Calu3 (cell line): ENCODE measurements around the gene CLDN19. TPM values are rescaled to one million over a fixed set of nuclear protein-coding genes. Genes with fewer than 3 reads are reported as not detected.

Experiments
- BruUV-seq: library from RNA; stranded (reverse); fragments of 400-500 nt; replicated peaks from 2 replicates; lab custom pipeline; 2021; lab: Mats Ljungman, UMichigan
- CTCF ChIA-PET: fragments of 300-600 bp; sonication (Branson Sonifier 250); formaldehyde crosslinking; loops from one replicate; lab custom pipeline; 2022; ENCODE audit warnings: antibody characterized with exemption; lab: Charles Lee
- DNase-seq: peaks from one replicate; pipeline ENCODE4 v3.0.0; 2022
- H3K27ac Mint-ChIP-seq: one replicate; pipeline ENCODE4 v1.8.0; 2022; ENCODE audit warnings: mixed read lengths; ENCODE audit not compliant: unreplicated experiment
- H3K27me3 Mint-ChIP-seq: one replicate; pipeline ENCODE4 v1.8.0; 2022; ENCODE audit warnings: mixed read lengths; ENCODE audit not compliant: unreplicated experiment
- H3K36me3 Mint-ChIP-seq: one replicate; pipeline ENCODE4 v1.8.0; 2022; ENCODE audit warnings: mild to moderate bottlenecking, moderate library complexity, mixed read lengths; ENCODE audit not compliant: insufficient read depth, unreplicated experiment
- H3K4me1 Mint-ChIP-seq: one replicate; pipeline ENCODE4 v1.8.0; 2022; ENCODE audit warnings: mild to moderate bottlenecking, low read depth, mixed read lengths; ENCODE audit not compliant: unreplicated experiment
- H3K4me3 Mint-ChIP-seq: one replicate; pipeline ENCODE4 v1.8.0; 2022; ENCODE audit warnings: mild to moderate bottlenecking, low read depth, moderate library complexity, mixed read lengths; ENCODE audit not compliant: unreplicated experiment
- H3K9me3 Mint-ChIP-seq: one replicate; pipeline ENCODE4 v1.8.0; 2022; ENCODE audit warnings: low read depth, mixed read lengths; ENCODE audit not compliant: unreplicated experiment
- intact Hi-C: fragments of 100-400 bp; cut with micrococcal nuclease; formaldehyde crosslinking; loops from one replicate; pipeline ENCODE4 v1.10.0; 2022; ENCODE audit not compliant: unreplicated experiment
- total RNA-seq: library from RNA; stranded (reverse); gene quantifications from 2 replicates; pipeline ENCODE4 v1.2.3, GENCODE V29; 2022
- TF ChIP-seq, protein P1 (sequence below): fragments of 200-600 bp; IDR thresholded peaks from one replicate; pipeline ENCODE4 v1.8.0; 2022; ENCODE audit warnings: antibody characterized with exemption; ENCODE audit not compliant: unreplicated experiment

CLDN19 gene
- total RNA-seq, 1 experiment from 2014 or later: not detected

DNA sequence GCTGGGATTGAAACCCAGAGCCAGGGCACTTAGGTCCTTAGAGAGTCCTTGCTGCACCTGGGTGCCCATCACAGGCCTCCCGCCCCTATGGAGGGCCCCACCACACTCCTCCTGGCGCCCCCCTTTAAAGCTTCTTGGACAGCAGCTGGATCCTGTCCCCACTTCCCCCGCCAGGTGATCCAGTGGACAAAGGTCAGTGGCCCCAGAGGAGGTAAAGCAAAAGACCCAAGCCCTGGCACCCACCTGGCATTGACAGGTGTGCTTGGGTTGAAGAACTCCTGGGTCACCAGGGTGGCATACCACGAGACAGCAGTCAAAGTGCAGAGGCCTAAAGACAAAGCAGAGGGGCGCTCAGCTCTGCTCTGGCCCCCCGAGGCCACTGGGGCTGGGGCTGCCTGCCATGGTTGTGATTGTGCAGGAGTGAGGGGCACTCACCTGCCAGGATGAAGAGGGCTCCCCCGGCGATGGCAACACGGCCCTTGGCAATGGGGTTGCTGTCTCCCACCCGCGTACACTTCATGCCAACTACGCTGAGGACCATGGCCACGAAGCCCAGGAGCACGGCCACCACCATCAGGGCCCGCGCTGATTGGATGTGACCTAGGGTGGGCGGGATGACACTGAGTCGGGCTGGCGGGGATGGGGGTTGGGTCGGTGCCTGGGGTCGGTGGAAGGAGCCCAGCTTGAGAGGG is 1.9 kb downstream of the CLDN19 start:
- TF ChIP-seq, protein P1, sequence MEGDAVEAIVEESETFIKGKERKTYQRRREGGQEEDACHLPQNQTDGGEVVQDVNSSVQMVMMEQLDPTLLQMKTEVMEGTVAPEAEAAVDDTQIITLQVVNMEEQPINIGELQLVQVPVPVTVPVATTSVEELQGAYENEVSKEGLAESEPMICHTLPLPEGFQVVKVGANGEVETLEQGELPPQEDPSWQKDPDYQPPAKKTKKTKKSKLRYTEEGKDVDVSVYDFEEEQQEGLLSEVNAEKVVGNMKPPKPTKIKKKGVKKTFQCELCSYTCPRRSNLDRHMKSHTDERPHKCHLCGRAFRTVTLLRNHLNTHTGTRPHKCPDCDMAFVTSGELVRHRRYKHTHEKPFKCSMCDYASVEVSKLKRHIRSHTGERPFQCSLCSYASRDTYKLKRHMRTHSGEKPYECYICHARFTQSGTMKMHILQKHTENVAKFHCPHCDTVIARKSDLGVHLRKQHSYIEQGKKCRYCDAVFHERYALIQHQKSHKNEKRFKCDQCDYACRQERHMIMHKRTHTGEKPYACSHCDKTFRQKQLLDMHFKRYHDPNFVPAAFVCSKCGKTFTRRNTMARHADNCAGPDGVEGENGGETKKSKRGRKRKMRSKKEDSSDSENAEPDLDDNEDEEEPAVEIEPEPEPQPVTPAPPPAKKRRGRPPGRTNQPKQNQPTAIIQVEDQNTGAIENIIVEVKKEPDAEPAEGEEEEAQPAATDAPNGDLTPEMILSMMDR: no peak
- H3K36me3 Mint-ChIP-seq: no peaks in the 10 kb centered on the region
- H3K9me3 Mint-ChIP-seq: no peaks in the 10 kb centered on the region
- intact Hi-C loops: no loop called here
- no peak overlapping the region for H3K4me3 Mint-ChIP-seq
- CTCF ChIA-PET: interaction anchor here (0.6 to 0.7 kb wide), 2 partner anchors 10 to 577 kb away, joined by 3 read pairs; no protein-coding TSS in a partner anchor
- H3K4me1 Mint-ChIP-seq: no peaks in the 10 kb centered on the region
- BruUV-seq: no TSS peak
- H3K27me3 Mint-ChIP-seq: peaks cover 5% of the 10 kb centered on the region
- H3K27ac Mint-ChIP-seq: no peak overlapping the region
- no peak for DNase-seq

DNA sequence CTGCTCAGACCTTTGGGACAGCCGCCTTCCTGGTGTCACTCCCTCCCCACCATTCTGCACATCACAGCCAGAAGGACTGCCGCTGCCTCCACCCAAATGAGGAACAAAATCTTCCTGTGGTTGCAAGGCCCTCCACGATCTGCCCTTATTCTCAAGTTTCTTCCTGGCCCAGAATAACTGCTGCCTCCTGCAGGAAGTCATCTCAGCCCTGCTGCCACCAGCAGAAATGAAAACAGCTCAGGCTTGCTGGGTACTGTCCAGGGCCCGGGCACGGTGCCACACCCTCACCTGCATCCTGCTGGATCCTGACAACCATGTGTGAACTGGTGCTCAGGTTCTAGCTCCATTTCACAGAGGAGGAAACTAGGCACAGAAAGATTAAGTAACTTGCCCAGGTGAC is 2.8 kb downstream of the CLDN19 start:
- no TSS peak for BruUV-seq
- Mint-ChIP-seq H3K27me3 (no peaks in the 10 kb centered on the region), H3K4me3 (no peak overlapping the region), H3K4me1 (no peaks in the 10 kb centered on the region), H3K27ac (no peak overlapping the region), H3K9me3 (no peaks in the 10 kb centered on the region), H3K36me3 (no peaks in the 10 kb centered on the region)
- TF ChIP-seq, protein P1: no peak
- CTCF ChIA-PET: interaction anchor here (0.6 kb wide), 2 partner anchors 11 to 29 kb away, joined by 3 to 4 read pairs; no protein-coding TSS in a partner anchor
- intact Hi-C loops: no loop called here
- DNase-seq: peak; percentile 43

DNA sequence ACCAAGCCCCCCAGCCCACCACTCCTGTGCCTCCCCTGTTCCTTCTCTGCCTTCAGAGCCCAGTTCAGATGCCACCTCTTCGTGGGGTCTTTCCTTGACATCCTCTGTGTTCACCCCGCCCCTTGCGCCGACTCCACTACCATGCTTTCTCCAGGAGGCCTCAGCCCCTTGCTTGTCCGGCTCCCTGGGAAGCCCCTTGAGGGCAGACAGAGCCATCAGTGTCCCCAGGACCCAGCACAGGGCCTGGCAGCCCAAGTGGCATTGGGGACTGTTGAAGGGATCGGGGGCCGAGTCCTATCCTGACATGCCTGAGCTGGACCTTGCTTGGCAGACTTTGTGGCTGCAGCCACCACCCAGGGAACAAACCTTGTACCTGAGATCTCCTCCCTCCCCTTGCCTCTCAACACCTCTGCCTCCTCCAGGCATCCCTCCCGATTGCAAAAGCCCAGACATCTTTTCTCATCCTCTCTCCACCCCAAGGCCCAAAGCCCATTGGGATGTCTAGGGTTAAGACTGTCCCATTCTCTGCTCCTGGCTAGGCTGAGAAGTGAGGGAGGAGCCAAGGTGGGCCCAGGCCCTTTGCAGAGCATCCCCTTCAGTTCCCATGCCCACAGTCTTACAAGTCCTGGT is 3.4 kb downstream of the CLDN19 start:
- Mint-ChIP-seq H3K4me3 (no peak overlapping the region), H3K36me3 (no peaks in the 10 kb centered on the region), H3K4me1 (no peaks in the 10 kb centered on the region), H3K27ac (no peak overlapping the region), H3K27me3 (no peaks in the 10 kb centered on the region), H3K9me3 (no peaks in the 10 kb centered on the region)
- no TSS peak for BruUV-seq
- intact Hi-C loops: no loop called here
- CTCF ChIA-PET: interaction anchor here (0.6 to 1.0 kb wide), 2 partner anchors 29 to 30 kb away, joined by 4 to 8 read pairs; partner anchors contain the start of genes C1orf50 and P3H1
- TF ChIP-seq, protein P1: no peak
- DNase-seq: no peak

DNA sequence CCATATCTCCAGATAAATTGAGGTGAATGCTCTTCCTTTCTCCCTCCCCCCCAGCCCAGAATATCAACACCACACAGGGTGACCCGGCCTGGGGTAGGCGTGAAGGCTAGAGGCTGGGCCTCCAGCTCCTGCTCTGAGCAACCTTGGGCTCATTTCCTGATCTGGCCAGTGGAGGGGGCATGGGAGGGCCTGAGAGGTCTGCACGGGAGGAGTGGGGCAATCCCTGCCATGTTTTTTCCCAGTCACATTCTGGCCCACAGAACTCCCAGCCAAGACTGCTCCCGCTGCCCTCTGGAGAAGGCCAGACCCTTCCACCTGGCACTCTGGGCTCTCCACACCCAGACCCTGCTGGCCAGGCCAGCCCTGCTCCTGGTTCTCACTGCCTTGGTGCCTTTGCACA is 3.9 kb downstream of the CLDN19 start:
- peak; percentile 58 for DNase-seq
- Mint-ChIP-seq H3K9me3 (no peaks in the 10 kb centered on the region), H3K4me3 (no peak overlapping the region), H3K27me3 (no peaks in the 10 kb centered on the region), H3K36me3 (no peaks in the 10 kb centered on the region), H3K4me1 (no peaks in the 10 kb centered on the region), H3K27ac (no peak overlapping the region)
- CTCF ChIA-PET: interaction anchor here (0.6 to 1.0 kb wide), 2 partner anchors 30 to 47 kb away, joined by 3 to 8 read pairs; partner anchors contain the start of genes C1orf50 and P3H1
- BruUV-seq: no TSS peak
- intact Hi-C loops: no loop called here
- TF ChIP-seq, protein P1: no peak
